ENCODE results near the gene OAS2.

OAS2 gene

DNA sequence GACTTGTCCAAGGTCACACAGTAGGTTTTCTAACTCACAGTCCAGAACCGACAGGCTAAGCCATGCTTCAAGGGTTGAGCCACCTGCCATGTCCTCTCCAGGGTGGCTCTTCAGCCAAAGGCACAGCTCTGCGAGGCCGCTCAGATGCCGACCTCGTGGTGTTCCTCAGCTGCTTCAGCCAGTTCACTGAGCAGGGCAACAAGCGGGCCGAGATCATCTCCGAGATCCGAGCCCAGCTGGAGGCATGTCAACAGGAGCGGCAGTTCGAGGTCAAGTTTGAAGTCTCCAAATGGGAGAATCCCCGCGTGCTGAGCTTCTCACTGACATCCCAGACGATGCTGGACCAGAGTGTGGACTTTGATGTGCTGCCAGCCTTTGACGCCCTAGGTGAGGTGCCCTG, 12.7 kb upstream of the OAS2 start:
- DNase-seq (ENCODE audit: low read depth): no peak
- H3K4me3 ChIP-seq (ENCODE audit: low read depth, low read length): no peak overlapping the region
- TF ChIP-seq, protein P1, sequence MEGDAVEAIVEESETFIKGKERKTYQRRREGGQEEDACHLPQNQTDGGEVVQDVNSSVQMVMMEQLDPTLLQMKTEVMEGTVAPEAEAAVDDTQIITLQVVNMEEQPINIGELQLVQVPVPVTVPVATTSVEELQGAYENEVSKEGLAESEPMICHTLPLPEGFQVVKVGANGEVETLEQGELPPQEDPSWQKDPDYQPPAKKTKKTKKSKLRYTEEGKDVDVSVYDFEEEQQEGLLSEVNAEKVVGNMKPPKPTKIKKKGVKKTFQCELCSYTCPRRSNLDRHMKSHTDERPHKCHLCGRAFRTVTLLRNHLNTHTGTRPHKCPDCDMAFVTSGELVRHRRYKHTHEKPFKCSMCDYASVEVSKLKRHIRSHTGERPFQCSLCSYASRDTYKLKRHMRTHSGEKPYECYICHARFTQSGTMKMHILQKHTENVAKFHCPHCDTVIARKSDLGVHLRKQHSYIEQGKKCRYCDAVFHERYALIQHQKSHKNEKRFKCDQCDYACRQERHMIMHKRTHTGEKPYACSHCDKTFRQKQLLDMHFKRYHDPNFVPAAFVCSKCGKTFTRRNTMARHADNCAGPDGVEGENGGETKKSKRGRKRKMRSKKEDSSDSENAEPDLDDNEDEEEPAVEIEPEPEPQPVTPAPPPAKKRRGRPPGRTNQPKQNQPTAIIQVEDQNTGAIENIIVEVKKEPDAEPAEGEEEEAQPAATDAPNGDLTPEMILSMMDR (IDR thresholded peaks at IDR 0.05; ENCODE audit: low read depth, low read length): no peak
- TF ChIP-seq MYC (IDR thresholded peaks at IDR 0.05; ENCODE audit: low read depth, low read length): no peak
- TF ChIP-seq POLR2A (IDR thresholded peaks at IDR 0.05; ENCODE audit: extremely low read depth, insufficient read length): no peak
- TF ChIP-seq, protein P2, sequence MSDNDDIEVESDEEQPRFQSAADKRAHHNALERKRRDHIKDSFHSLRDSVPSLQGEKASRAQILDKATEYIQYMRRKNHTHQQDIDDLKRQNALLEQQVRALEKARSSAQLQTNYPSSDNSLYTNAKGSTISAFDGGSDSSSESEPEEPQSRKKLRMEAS (IDR thresholded peaks at IDR 0.05; ENCODE audit: low read depth, low read length): no peak

DNA sequence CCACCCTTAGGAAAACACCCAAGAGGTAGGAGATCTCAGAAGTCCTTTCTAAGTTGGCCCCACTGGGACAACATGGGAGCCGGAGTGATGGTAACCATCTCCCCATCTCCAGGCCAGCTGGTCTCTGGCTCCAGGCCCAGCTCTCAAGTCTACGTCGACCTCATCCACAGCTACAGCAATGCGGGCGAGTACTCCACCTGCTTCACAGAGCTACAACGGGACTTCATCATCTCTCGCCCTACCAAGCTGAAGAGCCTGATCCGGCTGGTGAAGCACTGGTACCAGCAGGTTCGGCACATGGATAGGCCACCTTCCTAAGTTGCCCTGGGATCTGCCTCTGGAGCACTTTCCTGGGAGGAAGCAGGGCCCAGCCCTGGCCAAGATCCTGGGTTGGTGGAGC, 11.0 kb upstream of the OAS2 start:
- TF ChIP-seq, protein P2 (IDR thresholded peaks at IDR 0.05; ENCODE audit: low read depth, low read length): no peak
- TF ChIP-seq POLR2A (IDR thresholded peaks at IDR 0.05; ENCODE audit: extremely low read depth, insufficient read length): no peak
- TF ChIP-seq MYC (IDR thresholded peaks at IDR 0.05; ENCODE audit: low read depth, low read length): no peak
- TF ChIP-seq, protein P1 (IDR thresholded peaks at IDR 0.05; ENCODE audit: low read depth, low read length): no peak
- no peak overlapping the region for H3K4me3 ChIP-seq (ENCODE audit: low read depth, low read length)
- DNase-seq (ENCODE audit: low read depth): no peak

DNA sequence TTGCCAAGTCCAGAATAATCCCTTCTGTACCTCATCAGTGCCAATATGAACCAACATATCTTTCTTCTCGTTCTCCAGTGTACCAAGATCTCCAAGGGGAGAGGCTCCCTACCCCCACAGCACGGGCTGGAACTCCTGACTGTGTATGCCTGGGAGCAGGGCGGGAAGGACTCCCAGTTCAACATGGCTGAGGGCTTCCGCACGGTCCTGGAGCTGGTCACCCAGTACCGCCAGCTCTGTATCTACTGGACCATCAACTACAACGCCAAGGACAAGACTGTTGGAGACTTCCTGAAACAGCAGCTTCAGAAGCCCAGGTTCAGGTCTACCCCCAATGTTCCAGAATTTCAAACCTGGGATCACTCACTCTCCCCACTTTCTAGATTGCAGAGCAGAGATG, 10.5 kb upstream of the OAS2 start:
- no peak overlapping the region for H3K4me3 ChIP-seq (ENCODE audit: low read depth, low read length)
- TF ChIP-seq POLR2A (IDR thresholded peaks at IDR 0.05; ENCODE audit: extremely low read depth, insufficient read length) (no peak), MYC (IDR thresholded peaks at IDR 0.05; ENCODE audit: low read depth, low read length) (no peak)
- TF ChIP-seq, protein P1 (IDR thresholded peaks at IDR 0.05; ENCODE audit: low read depth, low read length): no peak
- no peak for DNase-seq (ENCODE audit: low read depth)

DNA sequence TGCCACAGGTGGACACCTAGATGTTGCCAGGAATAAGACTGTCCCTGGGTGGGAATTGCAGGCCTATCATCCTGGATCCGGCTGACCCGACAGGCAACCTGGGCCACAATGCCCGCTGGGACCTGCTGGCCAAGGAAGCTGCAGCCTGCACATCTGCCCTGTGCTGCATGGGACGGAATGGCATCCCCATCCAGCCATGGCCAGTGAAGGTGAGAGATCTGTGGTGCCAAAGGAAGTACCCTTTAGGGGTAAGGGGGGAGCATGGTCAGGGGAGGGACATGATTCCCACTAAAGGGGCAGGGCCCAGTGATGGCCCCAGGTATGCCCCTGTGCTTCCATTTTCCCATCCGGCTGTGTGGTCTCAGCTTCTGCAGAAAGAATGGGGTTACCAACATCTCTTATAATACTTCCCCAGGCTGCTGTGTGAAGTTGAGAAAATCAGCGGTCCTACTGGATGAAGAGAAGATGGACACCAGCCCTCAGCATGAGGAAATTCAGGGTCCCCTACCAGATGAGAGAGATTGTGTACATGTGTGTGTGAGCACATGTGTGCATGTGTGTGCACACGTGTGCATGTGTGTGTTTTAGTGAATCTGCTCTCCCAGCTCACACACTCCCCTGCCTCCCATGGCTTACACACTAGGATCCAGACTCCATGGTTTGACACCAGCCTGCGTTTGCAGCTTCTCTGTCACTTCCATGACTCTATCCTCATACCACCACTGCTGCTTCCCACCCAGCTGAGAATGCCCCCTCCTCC, 8.6 kb upstream of the OAS2 start:
- no peak for TF ChIP-seq POLR2A (IDR thresholded peaks at IDR 0.05; ENCODE audit: extremely low read depth, insufficient read length)
- TF ChIP-seq, protein P2 (IDR thresholded peaks at IDR 0.05; ENCODE audit: low read depth, low read length): peak; percentile 36; the same call in 1 of the 2 replicates
- TF ChIP-seq, protein P1 (IDR thresholded peaks at IDR 0.05; ENCODE audit: low read depth, low read length): no peak
- no peak for TF ChIP-seq MYC (IDR thresholded peaks at IDR 0.05; ENCODE audit: low read depth, low read length)
- DNase-seq (ENCODE audit: low read depth): no peak
- no peak overlapping the region for H3K4me3 ChIP-seq (ENCODE audit: low read depth, low read length)

DNA sequence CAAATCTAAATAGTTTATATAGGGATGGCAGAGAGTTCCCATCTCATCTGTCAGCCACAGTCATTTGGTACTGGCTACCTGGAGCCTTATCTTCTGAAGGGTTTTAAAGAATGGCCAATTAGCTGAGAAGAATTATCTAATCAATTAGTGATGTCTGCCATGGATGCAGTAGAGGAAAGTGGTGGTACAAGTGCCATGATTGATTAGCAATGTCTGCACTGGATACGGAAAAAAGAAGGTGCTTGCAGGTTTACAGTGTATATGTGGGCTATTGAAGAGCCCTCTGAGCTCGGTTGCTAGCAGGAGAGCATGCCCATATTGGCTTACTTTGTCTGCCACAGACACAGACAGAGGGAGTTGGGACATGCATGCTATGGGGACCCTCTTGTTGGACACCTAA, 7.9 kb upstream of the OAS2 start:
- TF ChIP-seq, protein P1 (IDR thresholded peaks at IDR 0.05; ENCODE audit: low read depth, low read length): no peak
- TF ChIP-seq, protein P2 (IDR thresholded peaks at IDR 0.05; ENCODE audit: low read depth, low read length): no peak
- TF ChIP-seq MYC (IDR thresholded peaks at IDR 0.05; ENCODE audit: low read depth, low read length) (no peak), POLR2A (IDR thresholded peaks at IDR 0.05; ENCODE audit: extremely low read depth, insufficient read length) (no peak)
- no peak for DNase-seq (ENCODE audit: low read depth)
- no peak overlapping the region for H3K4me3 ChIP-seq (ENCODE audit: low read depth, low read length)
